ENCODE measurements around the gene NEUROG2. TPM values are rescaled to one million over a fixed set of nuclear protein-coding genes. Genes with fewer than 3 reads are reported as not detected.
"Not testable (repeated sequence)": the region's sequence is repeated elsewhere in the genome, so short reads cannot be mapped to it uniquely, and the experiment has no call there.

NEUROG2 gene
- total RNA-seq, 1 donor from 2014 or later = not detected

DNA sequence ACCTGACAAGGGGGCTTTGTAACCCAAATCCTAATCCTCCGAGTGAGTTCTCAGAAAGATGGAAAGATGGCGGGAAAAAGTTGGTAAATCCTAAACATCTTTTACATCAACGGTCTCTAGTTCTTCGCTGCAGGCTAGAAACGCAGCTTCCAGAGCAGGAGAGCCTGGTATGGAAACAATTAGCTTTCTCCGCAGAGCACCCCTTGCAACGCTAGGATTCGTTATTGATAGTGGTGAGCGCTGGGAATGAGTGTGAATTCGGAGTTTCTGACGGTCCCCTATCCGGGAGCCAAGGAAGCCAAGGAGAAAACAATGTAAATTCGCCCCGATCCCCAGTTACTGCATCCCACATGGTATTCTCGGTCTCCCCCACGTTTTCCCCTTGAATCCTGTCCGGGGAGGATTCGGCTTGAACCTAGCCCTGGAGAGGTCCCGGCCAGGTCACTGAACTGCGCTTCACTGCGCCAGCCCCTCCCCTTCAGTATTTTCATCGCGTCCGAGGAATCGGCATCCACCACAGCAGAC is 4.7 kb upstream of the NEUROG2 start:
- no peak for DNase-seq

DNA sequence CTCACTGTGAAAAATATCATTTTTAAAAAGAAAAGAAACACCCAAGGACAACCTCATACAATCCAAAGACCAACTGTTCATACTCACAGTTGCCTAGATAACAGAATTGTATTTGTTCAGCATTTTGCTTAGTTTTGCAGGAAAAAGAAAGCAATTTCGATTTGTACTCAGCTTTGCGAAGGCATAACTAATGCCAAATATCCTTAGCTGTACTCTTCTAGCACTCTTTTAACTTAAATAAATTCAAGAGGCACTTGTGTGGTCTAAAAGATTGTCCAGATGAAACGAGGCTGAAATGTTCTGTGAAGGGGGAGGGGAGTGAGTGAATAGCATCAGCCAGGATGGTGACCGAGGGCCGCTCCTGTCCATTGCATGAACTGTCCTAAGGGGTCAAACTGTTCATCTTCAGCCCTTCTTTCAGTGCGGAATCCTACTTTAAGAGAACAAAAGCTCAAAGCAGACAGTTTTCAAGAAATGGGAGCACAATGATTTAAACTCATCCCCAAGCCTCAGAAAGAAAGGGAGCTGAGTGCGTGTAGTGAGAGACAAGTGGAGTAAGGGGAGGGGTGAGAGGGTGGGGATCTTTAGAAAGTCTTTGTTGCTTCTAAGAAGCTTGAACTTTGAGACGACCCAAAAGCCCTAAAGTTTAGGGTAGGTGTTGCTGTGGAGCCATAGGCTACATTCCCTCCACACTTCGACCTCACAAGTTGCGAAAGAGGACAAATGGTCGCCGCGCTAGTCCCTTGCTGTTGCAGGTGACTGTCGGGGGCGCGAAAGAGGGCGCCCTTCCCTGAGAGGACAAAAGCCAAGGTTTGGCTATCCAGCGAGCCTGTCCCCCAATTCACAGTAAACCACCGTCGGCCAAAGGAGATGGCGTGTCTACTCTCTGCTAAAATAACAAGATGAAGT is 4.0 kb upstream of the NEUROG2 start:
- no peak for DNase-seq

DNA sequence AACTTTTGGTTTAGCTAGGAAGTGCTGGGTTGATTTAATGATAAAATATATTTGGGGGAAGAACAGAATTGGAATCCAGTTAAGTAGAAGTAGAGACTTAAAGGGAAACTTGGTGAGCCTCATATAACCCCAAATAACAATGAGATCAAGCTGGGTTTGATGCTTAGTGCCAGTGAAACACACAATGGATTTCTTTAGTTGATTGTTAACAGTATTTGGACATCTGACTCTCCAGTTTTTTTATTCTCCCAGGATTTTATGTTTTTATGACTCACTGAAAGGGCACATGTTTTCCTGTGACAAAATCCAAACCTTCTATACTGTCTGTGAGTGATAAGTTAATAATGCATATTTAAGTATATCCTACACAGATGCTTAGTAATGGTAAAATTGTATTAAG is 2.7 kb upstream of the NEUROG2 start:
- no peak for DNase-seq

DNA sequence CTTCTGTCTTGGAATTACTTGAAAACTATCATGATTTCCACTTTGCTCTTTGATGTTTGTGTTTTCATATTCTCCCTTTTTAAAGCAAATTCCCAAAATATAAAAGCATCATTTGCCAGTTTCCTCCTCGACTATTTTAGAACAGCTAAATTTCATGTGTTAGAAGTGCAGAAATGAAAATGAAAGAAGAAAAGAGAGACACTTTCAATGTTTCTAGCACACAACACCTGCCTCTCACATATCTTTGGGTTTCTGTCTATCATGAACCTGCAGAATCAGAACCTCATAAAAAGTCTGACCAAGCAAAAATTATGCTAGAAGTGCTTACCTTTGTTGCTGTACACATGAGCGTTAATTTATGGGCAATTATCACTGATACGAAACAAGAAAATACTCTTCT is 1.9 kb upstream of the NEUROG2 start:
- DNase-seq = no peak

DNA sequence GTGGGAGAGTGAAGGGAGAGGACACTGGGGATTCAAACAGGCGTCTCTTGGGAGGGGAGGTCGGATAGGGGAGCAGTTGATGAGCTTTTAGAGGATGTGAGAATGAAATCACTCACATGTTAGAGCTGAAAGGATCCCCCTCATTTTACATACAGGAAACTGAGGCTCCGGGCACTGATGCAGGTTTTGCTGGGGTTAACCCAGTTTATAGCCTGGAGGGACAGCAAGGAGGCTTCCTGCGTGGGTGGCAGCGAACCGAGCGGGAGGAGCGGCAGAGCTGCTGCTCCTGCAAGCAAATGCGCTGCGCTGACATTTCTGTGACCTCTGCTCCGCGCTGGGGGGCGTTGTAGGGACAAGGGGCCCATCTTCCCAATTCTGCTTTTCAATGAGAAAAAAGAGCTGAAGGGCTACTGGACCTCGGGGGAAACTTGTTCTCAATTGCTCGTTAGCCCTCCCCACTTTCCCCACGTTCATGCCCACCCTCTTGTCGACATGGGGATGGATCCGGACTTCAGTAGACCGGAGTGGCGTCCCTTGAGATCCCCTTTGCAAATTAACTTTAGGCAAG is 1.2 kb upstream of the NEUROG2 start:
- DNase-seq = no peak

DNA sequence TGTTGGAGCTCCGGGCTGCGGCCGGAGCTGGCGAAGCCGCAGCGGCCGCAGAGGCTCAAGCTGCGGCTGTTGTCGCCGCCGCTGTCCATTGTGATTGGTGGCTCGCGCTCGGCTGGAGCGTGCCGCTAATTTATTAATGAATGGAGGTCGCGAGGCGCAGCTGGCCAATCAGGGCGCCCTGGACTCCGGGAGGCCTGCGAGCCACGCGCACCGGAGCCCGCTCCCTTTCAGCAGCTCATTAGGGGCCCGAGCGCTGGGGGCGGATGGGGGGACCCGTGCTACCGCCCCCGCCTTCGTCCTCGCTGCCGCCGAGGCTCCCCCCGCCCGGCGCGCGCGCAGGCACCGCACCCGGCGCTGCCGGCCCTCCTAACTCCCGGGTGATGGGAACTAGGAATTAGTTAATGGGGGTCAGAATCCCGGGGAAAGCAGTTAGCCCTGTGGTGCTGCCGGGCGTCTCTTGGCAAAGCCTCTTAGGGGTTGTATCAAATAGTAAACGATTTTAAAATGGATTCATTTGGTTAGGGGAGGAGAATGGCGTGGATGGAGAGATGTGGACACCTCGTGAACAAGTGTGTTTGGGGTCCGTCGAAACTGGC is 589 bp upstream of the NEUROG2 start:
- DNase-seq = no peak

DNA sequence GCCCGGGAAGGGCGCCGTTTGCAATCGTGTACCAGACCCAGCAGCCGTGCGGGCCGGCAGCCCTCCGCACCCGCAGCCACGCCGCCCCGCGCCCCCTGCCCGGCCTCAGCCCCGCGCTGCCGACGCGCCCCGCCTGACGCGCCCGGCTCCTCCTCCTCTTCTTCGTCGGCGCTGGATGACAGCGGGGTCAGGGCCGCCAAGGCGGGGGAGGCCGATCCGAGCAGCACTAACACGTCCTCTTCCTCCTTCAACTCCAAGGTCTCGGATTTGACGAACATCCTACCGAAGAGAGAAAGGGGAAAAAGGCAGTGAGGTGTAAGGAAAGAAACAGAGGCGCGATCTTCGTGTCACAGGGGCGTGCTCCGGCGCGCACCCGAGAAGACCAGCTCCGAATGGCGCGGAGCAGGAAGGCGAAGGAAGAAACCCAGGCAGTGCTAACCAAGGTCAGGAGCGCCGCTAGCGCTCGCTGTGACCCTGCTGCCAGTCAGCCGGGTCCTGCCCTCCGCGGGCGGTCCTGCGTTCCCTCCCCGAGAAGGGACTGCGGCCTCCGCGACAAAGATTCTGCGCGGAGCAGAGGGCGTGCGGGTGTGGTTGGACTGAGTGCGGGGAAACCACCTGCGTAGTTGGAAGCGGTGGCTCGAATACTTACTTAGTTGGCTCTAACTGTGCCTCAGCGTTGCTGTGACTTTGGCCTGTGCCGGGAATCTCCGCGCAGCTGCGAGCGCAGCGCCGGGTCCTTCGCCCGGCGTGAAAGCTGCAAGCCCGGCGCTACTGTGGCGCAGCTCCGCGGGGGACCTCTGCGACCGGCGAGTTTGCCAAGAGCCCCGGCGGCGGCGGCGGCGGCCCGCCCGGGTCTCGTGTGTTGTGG is 548 bp downstream of the NEUROG2 start:
- DNase-seq = no peak

DNA sequence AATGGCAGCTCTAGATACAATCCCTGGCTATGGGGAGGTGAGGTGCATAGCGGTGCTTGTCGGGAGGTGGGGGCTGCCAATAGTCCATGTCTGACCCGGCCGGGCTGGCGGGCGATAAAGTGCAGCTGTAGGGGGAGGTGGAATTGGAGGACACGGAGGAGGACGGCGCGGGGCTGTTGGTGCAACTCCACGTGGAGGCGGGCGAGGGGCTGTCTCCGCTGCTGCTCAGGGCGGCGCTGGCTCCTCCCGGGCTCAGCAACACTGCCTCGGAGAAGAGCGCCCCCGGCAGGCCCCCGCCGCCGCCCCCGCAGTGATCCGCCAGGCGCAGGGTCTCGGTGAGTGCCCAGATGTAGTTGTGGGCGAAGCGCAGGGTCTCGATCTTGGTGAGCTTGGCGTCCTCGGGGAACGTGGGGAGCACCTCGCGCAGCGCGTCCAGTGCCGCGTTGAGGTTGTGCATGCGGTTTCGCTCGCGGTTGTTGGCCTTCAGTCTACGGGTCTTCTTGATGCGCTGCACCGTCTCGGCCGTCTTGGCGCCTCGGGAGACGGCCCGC is 1.3 kb downstream of the NEUROG2 start:
- DNase-seq = no peak

DNA sequence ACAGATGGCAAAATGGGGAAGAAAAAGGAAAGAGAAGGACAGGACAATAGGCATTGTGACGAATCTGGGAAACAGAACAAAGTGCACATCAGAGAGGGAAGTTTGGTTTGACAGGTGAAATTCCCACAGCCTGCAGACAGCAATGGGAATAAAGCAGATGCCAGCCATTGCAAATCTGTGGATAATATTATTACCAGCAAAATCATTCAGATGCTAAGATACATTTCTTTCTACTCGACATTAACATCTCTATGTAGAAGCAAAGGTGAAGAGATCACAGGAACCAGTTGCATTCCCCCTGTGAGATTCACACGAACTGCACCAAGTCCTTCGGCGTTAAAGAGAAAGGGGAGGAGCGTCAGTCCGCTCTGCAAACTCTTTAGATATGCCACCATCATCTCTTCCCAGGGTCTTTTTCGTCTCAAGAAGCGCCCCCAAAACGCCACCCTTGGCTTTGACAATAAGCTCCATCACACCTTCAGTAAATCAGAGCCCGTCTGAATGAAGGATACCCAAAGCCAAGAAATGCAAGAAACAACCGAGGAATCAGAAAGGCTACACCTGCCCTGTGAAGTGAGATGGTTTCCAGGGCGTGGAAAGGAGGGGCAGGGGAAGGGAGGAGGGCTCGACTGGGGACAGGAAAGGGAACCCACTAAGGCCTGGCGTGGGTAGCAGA is 1.9 kb downstream of the NEUROG2 start:
- DNase-seq = no peak

DNA sequence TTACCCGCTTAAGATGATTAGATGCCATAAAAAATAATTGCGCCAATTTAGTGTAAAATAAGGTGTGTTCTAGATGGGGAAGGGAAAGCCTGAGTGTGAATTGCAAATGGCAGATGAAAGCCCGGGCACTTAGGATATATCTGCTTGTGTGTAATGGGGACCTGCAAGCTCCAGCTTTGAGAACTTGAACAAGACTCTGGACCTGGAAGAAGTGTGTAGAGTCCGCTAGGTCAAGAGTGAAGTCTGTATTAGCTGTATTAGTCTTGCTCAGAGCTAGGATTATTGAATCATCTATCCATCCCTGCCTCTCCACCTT is 4.2 kb downstream of the NEUROG2 start:
- no peak for DNase-seq

DNA sequence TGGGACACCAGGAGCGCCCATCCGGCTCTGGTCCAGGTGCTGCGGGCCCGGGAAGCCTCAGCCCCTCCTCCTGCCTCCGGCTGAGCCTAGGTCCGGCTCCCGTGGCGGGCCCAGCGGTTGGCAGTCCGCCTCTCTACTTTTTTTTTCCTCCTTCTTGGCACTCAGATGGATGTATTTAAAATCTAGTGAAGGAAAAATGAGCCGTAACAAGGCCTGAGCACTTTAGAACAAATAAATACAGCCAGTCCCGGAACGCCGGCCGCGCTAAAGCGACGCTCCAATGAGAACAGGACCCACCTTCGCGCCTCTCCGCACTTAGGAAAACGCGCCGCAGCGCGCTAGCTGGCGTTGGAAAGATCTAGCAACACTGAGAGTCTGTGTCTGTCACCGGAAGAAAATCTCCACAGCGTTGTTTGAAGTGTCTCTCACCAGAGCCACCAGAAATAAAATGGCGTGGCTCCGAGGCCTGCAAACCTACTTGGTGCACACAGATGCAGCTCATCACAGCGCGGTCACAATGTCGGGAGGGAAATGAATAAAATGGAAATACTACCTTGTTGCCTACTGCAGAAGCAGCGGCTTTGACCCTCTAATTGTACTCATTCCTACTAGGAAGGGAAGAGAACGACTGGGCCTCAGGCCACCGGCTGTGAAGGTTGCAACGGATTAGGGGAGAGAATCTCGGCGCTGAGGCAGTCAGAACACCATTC is 4.7 kb downstream of the NEUROG2 start:
- DNase-seq = no peak

DNA sequence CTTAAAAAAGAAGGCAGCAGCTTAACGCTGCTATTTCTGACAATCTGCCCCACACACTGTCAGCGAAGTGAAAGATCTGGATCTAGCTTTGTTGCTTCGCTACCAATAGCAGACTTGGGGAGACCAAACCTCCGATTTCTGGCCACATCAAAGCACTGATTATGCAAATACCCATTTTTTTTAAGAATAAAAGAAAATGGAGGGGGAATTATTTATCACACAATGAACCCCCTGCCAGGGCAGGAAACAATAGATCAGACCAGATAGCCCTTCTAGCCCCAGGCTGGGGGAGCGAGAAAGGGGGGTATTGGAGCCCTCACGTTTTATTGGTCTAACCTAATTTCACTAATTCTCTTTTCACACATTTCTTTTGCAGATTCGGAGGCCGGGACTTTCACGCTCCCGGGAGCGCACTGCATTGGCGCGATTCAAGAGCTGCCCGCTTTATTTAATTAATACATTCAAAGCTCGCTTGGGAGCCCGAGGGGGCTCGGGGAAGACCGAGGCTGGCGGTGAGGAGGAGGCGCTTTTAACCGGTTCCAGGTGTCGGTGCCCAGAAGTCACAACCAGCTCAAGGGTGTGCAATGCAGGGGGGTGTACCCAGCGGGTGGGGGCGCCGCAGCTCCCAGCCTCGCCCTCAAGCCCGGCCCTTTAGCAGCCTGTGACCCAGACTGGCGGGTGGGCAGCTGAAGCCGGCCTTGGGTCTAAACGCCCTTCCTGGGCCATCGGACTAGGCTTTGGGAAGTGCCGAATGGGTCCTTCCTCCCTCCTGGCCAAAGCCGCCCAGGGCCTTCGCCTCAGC is 5.5 kb downstream of the NEUROG2 start:
- DNase-seq = no peak

DNA sequence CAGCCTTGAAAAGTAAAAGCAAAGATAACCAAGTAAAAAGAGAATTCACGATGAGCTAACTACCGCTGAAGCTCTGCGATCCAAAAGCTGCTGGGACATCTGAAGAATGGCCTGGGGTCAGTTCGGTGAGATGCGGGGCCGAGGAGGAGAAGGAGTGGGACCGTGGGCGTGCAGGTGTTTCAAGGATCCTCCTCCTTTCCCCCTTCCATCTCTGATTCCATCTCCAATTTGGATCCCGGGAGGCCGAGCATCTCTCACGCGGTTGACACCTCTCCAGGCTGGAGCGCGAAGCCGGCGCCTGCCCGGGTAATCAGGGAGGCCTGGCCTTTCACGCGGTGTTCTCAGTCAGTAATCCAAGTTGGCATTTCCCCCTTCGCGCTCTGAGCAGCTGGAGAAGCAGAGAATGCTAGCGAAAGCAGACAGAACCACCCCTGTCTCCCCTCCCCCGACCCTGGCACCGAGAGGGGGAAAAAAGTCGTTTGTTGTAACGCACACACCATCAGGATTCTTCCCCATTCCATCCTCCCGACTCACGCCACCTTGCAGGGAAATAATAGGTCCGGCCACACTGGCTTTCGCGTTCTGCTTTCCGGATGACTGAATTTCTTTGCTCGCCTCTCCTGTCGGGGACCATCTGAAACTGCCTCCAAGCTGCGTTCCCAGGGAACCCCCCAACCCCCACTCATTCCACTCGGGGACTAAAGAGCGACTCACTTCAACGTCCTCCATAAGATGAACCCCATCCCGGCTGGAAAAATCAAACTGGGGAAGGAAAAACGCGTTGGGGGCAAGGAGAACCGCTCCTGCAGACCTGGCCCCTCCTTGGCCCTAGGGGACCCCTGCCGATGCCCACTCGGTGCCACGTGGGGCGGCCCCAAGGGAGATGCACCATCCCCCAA is 6.5 kb downstream of the NEUROG2 start:
- DNase-seq = no peak

DNA sequence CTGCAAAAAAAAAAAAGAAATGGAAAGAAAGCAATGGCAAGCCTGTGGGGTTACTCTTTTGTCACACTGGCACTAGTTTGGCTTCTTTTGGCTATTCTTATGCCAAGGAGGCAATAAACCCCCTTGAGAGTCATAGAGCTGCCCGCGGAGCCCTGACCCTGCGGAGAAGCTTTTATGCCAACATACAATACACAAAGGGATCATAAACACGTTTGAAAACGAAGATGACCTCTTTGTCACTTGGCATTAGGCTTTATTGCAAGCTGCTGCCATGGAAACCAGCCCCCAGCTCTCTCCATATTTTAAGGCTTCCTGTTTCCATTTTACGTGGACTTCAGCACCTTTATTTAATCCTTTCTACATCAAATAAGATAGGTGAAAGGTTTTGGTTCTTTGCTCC is 7.6 kb downstream of the NEUROG2 start:
- DNase-seq = no peak

DNA sequence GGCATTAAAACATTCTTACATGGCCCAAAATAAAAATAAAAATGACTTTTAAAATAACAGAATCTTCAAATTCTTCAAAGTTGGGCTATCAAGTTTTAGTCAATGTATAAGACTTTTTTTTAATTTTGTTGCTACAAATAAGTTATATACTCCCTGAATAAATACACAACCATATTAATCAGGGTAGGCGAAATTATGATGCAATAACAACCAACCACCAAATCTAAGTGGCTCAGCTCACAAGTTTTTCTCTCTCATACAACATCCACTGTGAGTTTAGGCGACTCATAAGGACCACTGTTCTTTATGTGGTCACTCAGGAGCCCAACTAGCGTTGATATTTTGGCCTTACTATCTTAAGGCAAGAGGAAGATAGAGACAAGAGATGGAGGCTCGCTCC is 11.2 kb downstream of the NEUROG2 start:
- no peak for DNase-seq

DNA sequence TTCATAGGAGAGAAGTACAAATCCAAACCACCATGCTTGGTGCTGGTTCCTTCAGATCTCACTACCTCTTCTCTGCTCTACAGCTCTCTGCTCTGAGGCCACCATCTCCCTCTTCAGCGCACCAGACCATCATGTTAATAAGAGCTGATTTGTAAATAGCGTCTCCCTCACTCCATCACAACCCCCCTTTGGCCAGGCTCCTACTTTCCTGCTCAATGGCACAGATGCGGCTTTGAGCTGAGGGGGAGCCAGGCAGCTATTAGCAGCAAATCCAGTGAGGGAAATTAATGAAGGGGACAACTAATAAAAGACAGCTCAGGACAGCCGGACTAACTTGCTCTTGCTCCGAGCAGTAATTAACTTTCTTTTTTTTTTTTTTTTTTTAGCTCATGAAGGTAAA is 13.1 kb downstream of the NEUROG2 start:
- no peak for DNase-seq

DNA sequence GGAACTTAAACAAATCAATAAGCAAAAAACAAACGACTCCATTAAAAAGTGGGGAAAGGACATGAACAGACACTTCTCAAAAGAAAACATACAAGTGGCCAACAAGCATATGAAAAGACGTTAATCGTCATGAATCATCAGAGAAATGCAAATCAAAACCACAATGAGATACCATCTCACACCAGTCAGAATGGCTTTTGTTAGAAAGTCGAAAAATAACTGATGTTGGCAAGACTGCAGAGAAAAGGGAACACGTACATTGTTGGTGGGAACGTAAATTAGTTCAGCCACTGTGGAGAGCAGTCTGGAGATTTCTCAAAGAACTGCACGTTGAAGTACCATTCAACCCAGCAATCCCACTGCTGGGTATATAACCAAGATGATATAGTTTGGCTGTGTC is 23.7 kb downstream of the NEUROG2 start:
- DNase-seq = no peak

DNA sequence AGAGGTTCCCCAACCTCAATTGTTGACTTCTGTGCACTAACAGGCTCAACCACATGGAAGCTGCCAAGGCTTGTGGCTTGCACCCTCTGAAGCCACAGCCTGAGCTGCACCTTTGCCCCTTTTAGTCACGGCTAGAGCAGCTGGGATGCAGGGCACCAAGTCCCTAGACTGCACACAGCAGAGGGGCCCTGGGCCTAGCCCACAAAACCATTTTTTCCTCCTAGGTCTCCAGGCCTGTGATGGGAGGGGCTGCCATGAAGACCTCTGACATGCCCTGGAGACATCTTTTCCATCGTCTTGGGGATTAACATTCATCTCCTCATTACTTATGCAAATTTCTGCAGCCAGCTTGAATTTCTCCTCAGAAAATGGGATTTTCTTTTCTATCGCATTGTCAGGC is 25.2 kb downstream of the NEUROG2 start:
- not testable (repeated sequence) for DNase-seq

DNA sequence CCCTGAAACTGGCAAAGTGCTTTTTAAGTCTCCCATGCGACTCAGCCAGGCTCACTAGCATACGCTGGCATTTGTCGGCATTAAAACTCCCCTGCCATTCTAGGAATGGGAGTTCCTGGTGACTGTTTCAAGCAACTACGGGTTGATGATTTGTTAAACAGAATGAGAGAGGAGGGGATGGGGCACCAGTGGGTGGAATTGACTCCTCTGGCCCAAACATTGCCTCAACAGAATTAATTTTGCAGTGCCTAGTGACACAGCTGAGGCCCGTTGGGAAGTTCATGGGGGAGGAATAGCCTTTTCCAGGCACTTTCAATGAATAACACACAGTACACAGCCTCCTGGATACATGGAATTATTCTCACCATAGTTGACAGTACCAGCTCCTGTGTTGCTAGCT is 30.1 kb downstream of the NEUROG2 start:
- DNase-seq = no peak

Data from skin of body (tissue), 2 donors.